HAP-1 (cell line): ENCODE results near the gene MITF.

Source experiments
- DNase-seq, 2 experiments: peaks; one replicate each; pipeline ENCODE4 v3.0.0-alpha.2; 2016 to 2020; ENCODE audit warnings: low spot score in 2 of 2
- H3K27me3 ChIP-seq: fragments of 250-450 bp; sonication (Bioruptor Pico); 2 replicates; pipeline ENCODE4 v1.5.1; 2020; ENCODE audit warnings: low read depth, mild to moderate bottlenecking, moderate library complexity
- H3K36me3 ChIP-seq: fragments of 250-450 bp; sonication (Bioruptor Pico); replicated peaks from 2 replicates; pipeline ENCODE4 v1.5.1; 2020; ENCODE audit warnings: mild to moderate bottlenecking
- H3K4me1 ChIP-seq: fragments of 250-450 bp; sonication (Bioruptor Pico); 2 replicates; pipeline ENCODE4 v1.5.1; 2020; ENCODE audit warnings: mild to moderate bottlenecking
- H3K4me3 ChIP-seq: fragments of 250-450 bp; sonication (Bioruptor Pico); 2 replicates; pipeline ENCODE4 v1.5.1; 2020; ENCODE audit warnings: mild to moderate bottlenecking, moderate library complexity
- H3K9me3 ChIP-seq: fragments of 250-450 bp; sonication (Bioruptor Pico); 2 replicates; pipeline ENCODE4 v1.5.1; 2020; ENCODE audit warnings: mild to moderate bottlenecking, moderate library complexity
- in situ Hi-C: fragments of 300-500 bp; cut with MboI; formaldehyde crosslinking; loops from 3 replicates; pipeline ENCODE4 v1.14.3; 2020; ENCODE audit warnings: low sequenced_read_pairs, inconsistent platforms, mixed read lengths

The MITF gene

DNA sequence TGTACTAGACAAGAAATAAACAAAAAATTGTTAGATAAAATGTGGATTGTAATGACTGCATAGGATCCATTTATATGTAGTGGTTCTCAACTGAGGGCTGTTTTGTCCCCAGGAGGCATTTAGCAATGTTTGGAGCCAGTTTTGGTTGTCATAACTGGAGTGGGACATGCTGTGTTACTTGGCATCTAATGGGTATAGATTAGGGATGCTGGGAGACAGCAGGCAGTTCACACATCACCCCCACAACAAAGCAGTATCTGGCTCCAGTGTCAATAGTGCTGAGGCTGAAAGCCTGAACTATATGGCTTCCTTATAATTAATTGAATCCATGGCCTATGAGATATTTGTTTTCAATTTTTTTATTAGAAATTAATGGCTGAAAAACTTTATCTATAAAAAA is 188.3 kb downstream of the MITF start:
- no peak for DNase-seq
- Histone ChIP-seq H3K9me3 (no peaks in the 10 kb centered on the region), H3K4me1 (peaks cover 5% of the 10 kb centered on the region; the same call in 1 of the 2 replicates), H3K36me3 (no peaks in the 10 kb centered on the region), H3K27me3 (no peaks in the 10 kb centered on the region), H3K4me3 (no peak overlapping the region)
- in situ Hi-C loops: loop anchor here (25.0 kb wide), 1 partner anchor 615 kb away; no protein-coding TSS in a partner anchor

- in situ Hi-C loops: loop anchor here (25.0 kb wide), 1 partner anchor 617 kb away; no protein-coding TSS in a partner anchor
- Histone ChIP-seq H3K27me3 (no peaks in the 10 kb centered on the region), H3K36me3 (no peaks in the 10 kb centered on the region), H3K4me1 (peaks cover 5% of the 10 kb centered on the region; the same call in 1 of the 2 replicates), H3K9me3 (no peaks in the 10 kb centered on the region), H3K4me3 (no peak overlapping the region)
- DNase-seq: no peak
These were observed 189.8 kb downstream of the MITF start for GRCh38 chr3:69929019-69929418.

GRCh38 chr3:69930564-69930963 is 191.3 kb downstream of the MITF start:
- Histone ChIP-seq H3K9me3 (no peaks in the 10 kb centered on the region), H3K36me3 (no peaks in the 10 kb centered on the region), H3K27me3 (no peaks in the 10 kb centered on the region), H3K4me3 (no peak overlapping the region), H3K4me1 (peaks cover 5% of the 10 kb centered on the region; the same call in 1 of the 2 replicates)
- in situ Hi-C loops: loop anchor here (25.0 kb wide), 1 partner anchor 618 kb away; no protein-coding TSS in a partner anchor
- DNase-seq: no peak

- no peak for DNase-seq
- in situ Hi-C loops: loop anchor here (25.0 kb wide), 1 partner anchor 620 kb away; no protein-coding TSS in a partner anchor
- Histone ChIP-seq H3K27me3 (no peaks in the 10 kb centered on the region), H3K36me3 (no peaks in the 10 kb centered on the region), H3K9me3 (no peaks in the 10 kb centered on the region), H3K4me3 (no peak overlapping the region), H3K4me1 (peaks cover 5% of the 10 kb centered on the region; the same call in 1 of the 2 replicates)
These were observed 192.8 kb downstream of the MITF start for GRCh38 chr3:69932087-69932486.

DNA sequence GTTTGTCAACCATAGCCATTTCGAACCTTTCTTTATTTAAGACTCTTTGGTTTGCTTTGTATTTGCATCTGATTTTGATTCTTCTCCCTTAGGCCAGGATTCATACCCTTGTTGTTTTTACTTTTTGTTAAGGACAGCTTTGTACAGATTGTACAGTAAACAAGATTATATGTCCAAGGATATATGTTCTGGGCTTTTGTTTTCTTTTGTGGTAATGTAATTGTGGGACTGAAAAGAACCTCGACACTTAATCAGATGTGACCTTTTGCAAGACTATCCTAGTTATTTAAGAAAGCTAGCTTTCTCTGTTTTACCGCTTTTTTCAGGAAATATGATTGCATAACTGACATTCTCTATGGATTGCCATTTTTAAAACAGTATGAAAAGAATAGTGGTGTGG is 193.2 kb downstream of the MITF start:
- H3K4me1 ChIP-seq: peaks cover 5% of the 10 kb centered on the region; the same call in 1 of the 2 replicates
- DNase-seq: peak in 1 of 2 experiments; percentile 63

DNA sequence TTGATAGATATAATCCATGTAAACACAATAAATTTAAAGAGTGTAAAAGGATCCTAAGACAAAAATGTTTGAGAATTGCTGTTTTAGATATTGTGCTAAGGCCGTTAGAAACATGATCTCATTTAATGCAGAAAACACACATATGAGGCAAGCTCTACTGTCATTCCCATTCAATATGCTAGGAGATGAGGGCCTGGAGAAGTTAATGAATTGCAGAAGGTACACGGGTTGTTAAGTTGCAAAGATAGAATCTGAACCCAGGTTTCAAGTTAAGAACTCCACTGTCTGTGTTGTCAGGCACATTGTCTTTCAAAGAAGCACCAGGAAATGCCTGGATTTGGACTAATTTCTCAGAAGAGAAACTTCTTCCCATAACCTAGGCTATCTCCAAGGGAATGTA is 195.1 kb downstream of the MITF start:
- Histone ChIP-seq H3K4me3 (no peak overlapping the region), H3K9me3 (no peaks in the 10 kb centered on the region), H3K27me3 (no peaks in the 10 kb centered on the region), H3K36me3 (no peaks in the 10 kb centered on the region), H3K4me1 (peaks cover 5% of the 10 kb centered on the region; the same call in 1 of the 2 replicates)
- in situ Hi-C loops: loop anchor here (25.0 kb wide), 1 partner anchor 622 kb away; no protein-coding TSS in a partner anchor
- no peak for DNase-seq

More for the DNA sequence above, 193.2 kb downstream of the MITF start:
- no peak overlapping the region for H3K4me3 ChIP-seq
- in situ Hi-C loops: loop anchor here (25.0 kb wide), 1 partner anchor 620 kb away; no protein-coding TSS in a partner anchor
- no peaks in the 10 kb centered on the region for H3K36me3 ChIP-seq
- no peaks in the 10 kb centered on the region for H3K27me3 ChIP-seq
- no peaks in the 10 kb centered on the region for H3K9me3 ChIP-seq

DNA sequence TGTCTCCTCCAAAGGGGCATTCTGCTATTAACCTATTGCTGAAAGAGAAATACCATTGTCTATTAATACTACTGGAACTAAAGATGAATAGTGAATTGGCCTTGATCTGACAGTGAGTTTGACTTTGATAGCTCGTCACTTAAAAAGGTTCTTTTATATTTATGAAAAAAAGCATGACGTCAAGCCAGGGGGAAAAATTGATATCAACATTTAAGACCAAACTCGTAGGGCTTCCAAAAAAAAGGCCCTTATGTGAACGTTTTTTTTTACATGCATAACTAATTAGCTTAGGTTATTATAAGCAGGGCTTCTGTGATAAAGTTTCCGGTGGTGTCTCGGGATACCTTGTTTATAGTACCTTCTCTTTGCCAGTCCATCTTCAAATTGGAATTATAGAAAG is 197.0 kb downstream of the MITF start:
- DNase-seq: no peak
- Histone ChIP-seq H3K4me1 (peaks cover 5% of the 10 kb centered on the region; the same call in 1 of the 2 replicates), H3K36me3 (no peaks in the 10 kb centered on the region), H3K27me3 (no peaks in the 10 kb centered on the region), H3K9me3 (no peaks in the 10 kb centered on the region), H3K4me3 (no peak overlapping the region)
- in situ Hi-C loops: loop anchor here (25.0 kb wide), 1 partner anchor 624 kb away; no protein-coding TSS in a partner anchor

GRCh38 chr3:69938061-69938460 is 198.8 kb downstream of the MITF start:
- Histone ChIP-seq H3K36me3 (no peaks in the 10 kb centered on the region), H3K4me3 (no peak overlapping the region), H3K4me1 (no peaks in the 10 kb centered on the region), H3K27me3 (no peaks in the 10 kb centered on the region), H3K9me3 (no peaks in the 10 kb centered on the region)
- DNase-seq: no peak
- in situ Hi-C loops: loop anchor here (25.0 kb wide), 1 partner anchor 626 kb away; no protein-coding TSS in a partner anchor

GRCh38 chr3:69938931-69939330 is 199.7 kb downstream of the MITF start:
- no peaks in the 10 kb centered on the region for H3K27me3 ChIP-seq
- H3K36me3 ChIP-seq: no peaks in the 10 kb centered on the region
- no peak overlapping the region for H3K4me3 ChIP-seq
- H3K9me3 ChIP-seq: no peaks in the 10 kb centered on the region
- DNase-seq: no peak
- in situ Hi-C loops: loop anchor here (25.0 kb wide), 1 partner anchor 627 kb away; no protein-coding TSS in a partner anchor
- H3K4me1 ChIP-seq: no peaks in the 10 kb centered on the region

GRCh38 chr3:69941037-69941436 is 201.8 kb downstream of the MITF start:
- H3K4me1 ChIP-seq: peaks cover 3% of the 10 kb centered on the region; the same call in 1 of the 2 replicates
- in situ Hi-C loops: loop anchor here (10.0 to 25.0 kb wide), 2 partner anchors 246 to 629 kb away; no protein-coding TSS in a partner anchor
- H3K36me3 ChIP-seq: no peaks in the 10 kb centered on the region
- H3K27me3 ChIP-seq: no peaks in the 10 kb centered on the region
- H3K4me3 ChIP-seq: no peak overlapping the region
- H3K9me3 ChIP-seq: no peaks in the 10 kb centered on the region
- DNase-seq: no peak

- Histone ChIP-seq H3K9me3 (no peaks in the 10 kb centered on the region), H3K4me1 (peaks cover 3% of the 10 kb centered on the region; the same call in 1 of the 2 replicates), H3K36me3 (no peaks in the 10 kb centered on the region), H3K27me3 (no peaks in the 10 kb centered on the region), H3K4me3 (no peak overlapping the region)
- DNase-seq: no peak
- in situ Hi-C loops: loop anchor here (10.0 to 25.0 kb wide), 2 partner anchors 247 to 629 kb away; no protein-coding TSS in a partner anchor
These were observed 202.3 kb downstream of the MITF start for GRCh38 chr3:69941439-69942176.

DNA sequence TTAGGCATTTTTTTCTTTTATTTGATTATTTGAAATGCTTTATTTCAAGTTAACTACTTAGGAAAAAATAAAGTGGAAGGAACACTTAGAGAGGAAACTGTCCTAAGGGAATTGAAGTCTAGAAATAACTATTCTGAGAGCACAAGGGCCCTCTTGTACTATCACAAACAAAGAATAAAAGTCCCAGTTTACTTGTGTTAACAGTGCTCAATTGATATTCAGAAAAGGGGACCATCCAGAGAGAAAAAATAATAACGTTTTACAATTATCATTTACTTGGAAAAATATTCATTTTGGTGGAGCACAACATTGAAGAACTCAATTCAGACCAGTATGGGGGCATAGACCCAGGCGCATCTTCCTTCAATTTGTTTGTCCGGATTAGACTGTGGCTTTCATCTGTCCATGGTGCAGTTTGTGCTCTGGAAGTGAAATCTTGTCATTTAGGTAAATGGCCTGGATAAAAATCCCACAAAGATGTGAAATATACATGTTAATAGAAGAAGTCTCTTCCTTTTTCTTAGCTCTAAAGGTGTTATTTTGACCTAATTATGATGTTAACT is 205.7 kb downstream of the MITF start:
- no peak overlapping the region for H3K4me3 ChIP-seq
- no peak for DNase-seq
- H3K4me1 ChIP-seq: peaks cover 3% of the 10 kb centered on the region; the same call in 1 of the 2 replicates
- H3K27me3 ChIP-seq: no peaks in the 10 kb centered on the region
- in situ Hi-C loops: loop anchor here (10.0 to 25.0 kb wide), 2 partner anchors 250 to 633 kb away; no protein-coding TSS in a partner anchor
- no peaks in the 10 kb centered on the region for H3K9me3 ChIP-seq
- no peaks in the 10 kb centered on the region for H3K36me3 ChIP-seq

- no peak overlapping the region for H3K4me3 ChIP-seq
- no peaks in the 10 kb centered on the region for H3K9me3 ChIP-seq
- no peaks in the 10 kb centered on the region for H3K36me3 ChIP-seq
- H3K4me1 ChIP-seq: peaks cover 3% of the 10 kb centered on the region; the same call in 1 of the 2 replicates
- DNase-seq: peak; percentile 12 to 36
- H3K27me3 ChIP-seq: no peaks in the 10 kb centered on the region
- in situ Hi-C loops: loop anchor here (10.0 to 25.0 kb wide), 2 partner anchors 254 to 636 kb away; no protein-coding TSS in a partner anchor
These were observed 209.1 kb downstream of the MITF start for GRCh38 chr3:69948246-69948862.
